ENCODE data around the gene MYG1.

Gene MYG1

DNA sequence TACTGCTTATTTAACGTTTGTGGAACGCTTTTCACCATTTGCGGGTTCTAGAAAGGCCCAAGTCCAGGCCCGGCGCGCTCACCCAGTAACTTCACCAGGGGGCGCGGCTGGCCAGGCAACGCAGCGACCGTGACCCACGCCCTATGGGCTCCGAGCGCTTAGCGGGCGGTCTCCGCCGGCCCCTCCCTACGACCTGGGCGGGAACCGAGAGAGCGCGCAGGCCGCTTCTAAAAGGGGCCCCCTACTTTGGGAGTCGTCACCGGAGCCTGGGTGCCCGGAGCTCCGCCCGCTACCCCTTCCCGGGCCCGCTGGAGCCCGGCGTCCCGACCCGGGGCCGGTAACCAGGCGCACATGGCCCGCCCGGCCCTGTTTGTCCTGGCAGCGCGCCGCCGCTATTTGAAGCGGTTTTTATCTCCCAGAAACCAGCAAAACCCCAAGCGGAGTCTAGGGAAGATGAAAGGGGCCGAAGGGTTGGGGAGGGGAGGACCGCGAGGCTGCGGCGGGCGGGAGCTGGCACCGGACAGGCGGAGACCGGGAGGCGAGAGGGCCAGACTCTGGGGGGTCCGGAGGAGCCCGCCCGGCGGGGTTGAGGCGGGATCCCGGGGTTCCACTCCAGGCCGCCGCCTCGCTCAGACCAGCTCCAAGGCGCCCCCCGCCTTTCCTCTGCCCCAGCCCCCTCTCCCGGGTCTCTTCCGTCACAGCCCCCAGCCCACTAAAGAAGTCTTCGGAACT lies 25.4 kb downstream of the MYG1 start (continued):
- TF ChIP-seq ZNF148 (tag by site-specific recombination; IDR thresholded peaks at IDR 0.05; ENCODE audit: borderline replicate concordance) (no peak), KLF16 (tag by site-specific recombination; IDR thresholded peaks at IDR 0.05) (peak; percentile 64), INSM2 (tag by site-specific recombination; IDR thresholded peaks at IDR 0.05) (no peak), ZNF624 (tag by site-specific recombination; IDR thresholded peaks at IDR 0.05) (no peak), ZNF660 (tag by site-specific recombination; IDR thresholded peaks at IDR 0.05) (peak; percentile 91), ZNF830 (tag by site-specific recombination; IDR thresholded peaks at IDR 0.05; ENCODE audit: low read depth) (no peak), KLF9 (tag by site-specific recombination; IDR thresholded peaks at IDR 0.05; ENCODE audit: low read depth) (peak; percentile 74), ZNF560 (tag by site-specific recombination; IDR thresholded peaks at IDR 0.05; ENCODE audit: borderline replicate concordance) (no peak), ZBTB10 (tag by site-specific recombination; IDR thresholded peaks at IDR 0.05) (peak; percentile 94), ZNF433 (tag by site-specific recombination; IDR thresholded peaks at IDR 0.05; ENCODE audit: low read depth) (no peak), ZNF548 (tag by site-specific recombination; IDR thresholded peaks at IDR 0.05) (no peak), ZNF596 (tag by site-specific recombination; IDR thresholded peaks at IDR 0.05) (0 out of 2 replicates have a peak, but pooled peaks have one; percentile 33), KLF8 (tag by site-specific recombination; IDR thresholded peaks at IDR 0.05) (peak; percentile 91; the same call in 1 of the 2 replicates), ZNF37A (tag by site-specific recombination; IDR thresholded peaks at IDR 0.05) (0 out of 2 replicates have a peak, but pooled peaks have one; percentile 22), MYNN (tag by site-specific recombination; IDR thresholded peaks at IDR 0.05; ENCODE audit: borderline replicate concordance) (no peak), ZNF302 (tag by site-specific recombination; IDR thresholded peaks at IDR 0.05; ENCODE audit: low read depth) (no peak), ZNF571 (tag by site-specific recombination; IDR thresholded peaks at IDR 0.05) (no peak), ZNF610 (tag by site-specific recombination; IDR thresholded peaks at IDR 0.05; ENCODE audit: borderline replicate concordance) (peak; percentile 60; the same call in 1 of the 2 replicates), GLIS1 (tag by site-specific recombination; IDR thresholded peaks at IDR 0.05) (peak; percentile 88), ZNF501 (tag by site-specific recombination; IDR thresholded peaks at IDR 0.05) (peak; percentile 91), ZNF184 (tag by site-specific recombination; IDR thresholded peaks at IDR 0.05) (peak; percentile 72; the same call in 1 of the 2 replicates), BCL11A (tag by site-specific recombination; IDR thresholded peaks at IDR 0.05; ENCODE audit: low read depth) (peak; percentile 81; the same call in 1 of the 2 replicates), ZNF221 (tag by site-specific recombination; IDR thresholded peaks at IDR 0.05; ENCODE audit: borderline replicate concordance) (no peak), ZXDB (tag by site-specific recombination; IDR thresholded peaks at IDR 0.05) (peak; percentile 84), ZNF391 (tag by site-specific recombination; IDR thresholded peaks at IDR 0.05; ENCODE audit: borderline replicate concordance, low read depth) (peak; percentile 74; the same call in 1 of the 2 replicates), ZBTB7A (tag by site-specific recombination; IDR thresholded peaks at IDR 0.05; ENCODE audit: low read depth) (peak; percentile 69; the same call in 1 of the 2 replicates)
- TF ChIP-seq, protein P1, sequence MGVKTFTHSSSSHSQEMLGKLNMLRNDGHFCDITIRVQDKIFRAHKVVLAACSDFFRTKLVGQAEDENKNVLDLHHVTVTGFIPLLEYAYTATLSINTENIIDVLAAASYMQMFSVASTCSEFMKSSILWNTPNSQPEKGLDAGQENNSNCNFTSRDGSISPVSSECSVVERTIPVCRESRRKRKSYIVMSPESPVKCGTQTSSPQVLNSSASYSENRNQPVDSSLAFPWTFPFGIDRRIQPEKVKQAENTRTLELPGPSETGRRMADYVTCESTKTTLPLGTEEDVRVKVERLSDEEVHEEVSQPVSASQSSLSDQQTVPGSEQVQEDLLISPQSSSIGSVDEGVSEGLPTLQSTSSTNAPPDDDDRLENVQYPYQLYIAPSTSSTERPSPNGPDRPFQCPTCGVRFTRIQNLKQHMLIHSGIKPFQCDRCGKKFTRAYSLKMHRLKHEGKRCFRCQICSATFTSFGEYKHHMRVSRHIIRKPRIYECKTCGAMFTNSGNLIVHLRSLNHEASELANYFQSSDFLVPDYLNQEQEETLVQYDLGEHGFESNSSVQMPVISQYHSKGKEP (tag by site-specific recombination; IDR thresholded peaks at IDR 0.05) = peak; percentile 6; the same call in 1 of the 2 replicates
- TF ChIP-seq, protein P2, sequence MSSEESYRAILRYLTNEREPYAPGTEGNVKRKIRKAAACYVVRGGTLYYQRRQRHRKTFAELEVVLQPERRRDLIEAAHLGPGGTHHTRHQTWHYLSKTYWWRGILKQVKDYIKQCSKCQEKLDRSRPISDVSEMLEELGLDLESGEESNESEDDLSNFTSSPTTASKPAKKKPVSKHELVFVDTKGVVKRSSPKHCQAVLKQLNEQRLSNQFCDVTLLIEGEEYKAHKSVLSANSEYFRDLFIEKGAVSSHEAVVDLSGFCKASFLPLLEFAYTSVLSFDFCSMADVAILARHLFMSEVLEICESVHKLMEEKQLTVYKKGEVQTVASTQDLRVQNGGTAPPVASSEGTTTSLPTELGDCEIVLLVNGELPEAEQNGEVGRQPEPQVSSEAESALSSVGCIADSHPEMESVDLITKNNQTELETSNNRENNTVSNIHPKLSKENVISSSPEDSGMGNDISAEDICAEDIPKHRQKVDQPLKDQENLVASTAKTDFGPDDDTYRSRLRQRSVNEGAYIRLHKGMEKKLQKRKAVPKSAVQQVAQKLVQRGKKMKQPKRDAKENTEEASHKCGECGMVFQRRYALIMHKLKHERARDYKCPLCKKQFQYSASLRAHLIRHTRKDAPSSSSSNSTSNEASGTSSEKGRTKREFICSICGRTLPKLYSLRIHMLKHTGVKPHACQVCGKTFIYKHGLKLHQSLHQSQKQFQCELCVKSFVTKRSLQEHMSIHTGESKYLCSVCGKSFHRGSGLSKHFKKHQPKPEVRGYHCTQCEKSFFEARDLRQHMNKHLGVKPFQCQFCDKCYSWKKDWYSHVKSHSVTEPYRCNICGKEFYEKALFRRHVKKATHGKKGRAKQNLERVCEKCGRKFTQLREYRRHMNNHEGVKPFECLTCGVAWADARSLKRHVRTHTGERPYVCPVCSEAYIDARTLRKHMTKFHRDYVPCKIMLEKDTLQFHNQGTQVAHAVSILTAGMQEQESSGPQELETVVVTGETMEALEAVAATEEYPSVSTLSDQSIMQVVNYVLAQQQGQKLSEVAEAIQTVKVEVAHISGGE (tag by site-specific recombination; conservative IDR thresholded peaks at IDR 0.05; ENCODE audit: low read depth) = peak; percentile 90

All from HEK293 (cell line).